Activated CD8-positive, alpha-beta memory T cell treated with anti-CD3 and anti-CD28 coated beads, Interleukin-2, amount 50 U/mL, for 24 hours (primary cell): ENCODE measurements around the gene NMNAT2.
"Not testable (repeated sequence)": the region's sequence is repeated elsewhere in the genome, so short reads cannot be mapped to it uniquely, and the experiment has no call there.

Experiments
- DNase-seq: peaks from one replicate; pipeline ENCODE4 v3.0.0-alpha.2; 2020; ENCODE audit errors: extremely low read depth

The NMNAT2 gene

DNA sequence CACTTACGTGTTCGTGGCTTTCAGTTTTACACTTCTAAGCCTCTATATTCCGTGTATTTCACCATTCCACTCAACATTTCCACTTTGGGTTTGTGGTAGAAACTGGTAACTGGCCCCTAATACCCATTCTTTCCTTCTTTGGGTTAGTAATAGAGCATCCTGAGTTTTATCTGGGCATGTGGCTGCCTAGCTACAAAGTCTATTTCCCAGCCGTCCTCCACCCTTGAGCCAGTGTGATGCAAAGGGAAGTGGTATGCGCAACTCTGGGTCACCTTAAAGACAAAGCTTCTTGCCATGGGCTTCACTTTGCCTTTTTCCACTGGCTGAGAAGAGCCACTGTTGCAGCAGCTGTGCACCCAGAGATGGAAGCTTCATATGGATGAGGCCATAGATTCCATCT, 158.3 kb downstream of the NMNAT2 start:
- no peak for DNase-seq

DNA sequence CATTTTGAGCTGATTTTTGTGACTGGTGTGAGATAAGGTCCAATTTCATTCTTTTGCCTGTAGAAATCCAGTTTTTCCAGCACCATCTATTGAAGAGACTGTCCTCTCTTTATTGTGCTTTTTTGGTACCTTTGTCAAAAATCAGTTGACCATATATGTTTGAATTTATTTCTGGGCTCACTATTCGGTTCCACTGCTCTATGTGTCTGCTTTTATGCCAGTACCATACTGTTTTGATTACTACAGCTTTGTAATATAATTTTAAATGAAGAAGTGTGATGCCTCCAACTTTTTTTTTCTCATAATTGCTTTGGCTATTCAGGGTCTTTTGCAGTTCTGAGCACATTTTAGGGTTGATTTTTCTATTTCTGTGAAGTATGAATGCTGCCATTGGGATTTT, 163.1 kb downstream of the NMNAT2 start:
- DNase-seq: no peak

DNA sequence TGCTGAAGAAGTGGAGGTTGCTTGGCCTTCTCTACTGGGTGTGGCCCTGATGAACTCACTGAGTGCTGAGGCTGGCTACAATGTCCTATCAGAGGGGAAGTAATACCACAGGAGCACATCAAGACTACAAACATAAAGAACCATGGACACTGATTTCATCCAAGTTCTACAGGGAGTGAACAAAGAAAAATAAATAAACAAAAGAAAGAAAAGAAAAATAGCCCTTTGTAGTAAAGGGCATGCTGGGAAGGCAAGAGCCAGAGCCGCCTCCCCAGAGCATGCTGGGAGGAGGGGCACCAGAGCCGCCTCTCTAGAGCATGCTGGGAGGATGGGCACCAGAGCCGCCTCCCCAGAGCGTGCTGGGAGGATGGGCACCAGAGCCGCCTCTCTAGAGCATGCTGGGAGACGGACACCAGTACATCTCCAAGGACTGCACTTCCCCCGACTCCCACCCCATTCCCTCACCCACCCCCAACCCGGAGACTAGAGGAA, 166.2 kb downstream of the NMNAT2 start:
- DNase-seq: no peak

DNA sequence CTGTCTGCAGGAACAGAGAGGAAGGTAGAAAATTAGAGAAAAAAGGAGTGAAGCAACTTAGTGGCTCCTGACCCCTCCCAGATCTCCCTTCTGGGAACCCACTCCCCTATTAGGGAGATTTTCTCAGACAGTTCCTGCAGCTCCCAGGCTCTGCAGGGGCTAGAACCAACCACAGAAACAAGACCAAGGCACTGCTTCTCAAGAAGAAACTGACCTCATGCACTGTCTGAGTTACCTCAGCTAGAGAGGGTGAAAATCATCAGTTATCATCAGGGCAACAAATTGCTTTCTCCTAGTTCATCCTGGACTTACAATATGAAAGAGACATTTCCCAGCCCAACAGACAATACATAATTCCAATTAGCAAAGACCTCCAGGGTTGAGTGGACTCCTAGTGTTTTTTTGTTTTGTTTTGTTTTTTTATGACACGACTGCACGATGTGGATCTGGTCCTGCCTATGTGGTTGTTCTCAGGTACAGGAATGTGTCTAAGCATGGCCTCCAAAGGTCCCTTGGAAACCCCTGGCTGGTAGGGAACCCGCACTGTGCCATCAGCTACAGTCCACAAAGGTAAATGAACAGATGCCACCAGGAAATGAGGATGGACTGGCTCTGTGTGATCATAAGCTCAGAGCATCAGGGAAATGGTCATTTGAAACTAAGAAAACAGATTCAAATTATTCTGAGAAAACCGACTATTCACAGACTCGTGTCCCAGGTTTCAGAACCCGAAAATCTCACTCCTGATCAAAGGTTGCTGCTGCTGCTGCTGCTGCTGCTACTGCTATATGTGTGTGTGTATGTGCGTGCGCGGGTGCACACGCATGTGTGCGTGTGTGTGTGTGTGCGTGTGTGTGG, 166.8 kb downstream of the NMNAT2 start:
- no peak for DNase-seq

DNA sequence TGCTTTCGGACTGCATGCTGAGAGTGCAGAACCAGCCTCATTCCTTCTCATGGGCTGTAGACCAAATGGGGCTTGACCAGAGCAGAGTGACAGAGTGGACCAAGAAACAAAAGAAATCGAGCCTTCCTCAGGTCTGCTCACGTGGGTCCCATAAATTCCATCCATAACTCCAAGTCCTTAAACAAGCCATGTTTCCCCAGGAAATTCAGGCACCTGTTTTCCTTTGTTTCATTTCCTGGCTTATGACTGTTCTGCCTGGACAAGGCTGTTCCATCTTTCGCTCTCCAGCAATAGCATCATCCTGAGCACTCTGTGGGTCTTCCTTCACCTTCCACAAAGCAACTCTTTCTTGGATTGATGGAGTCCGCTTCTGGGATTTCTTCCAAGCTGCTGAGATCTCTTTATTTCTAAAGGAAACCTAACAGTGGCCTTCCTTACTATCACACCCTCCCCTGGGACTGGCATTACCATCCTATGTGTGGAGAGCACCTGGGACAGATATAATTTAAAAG, 168.2 kb downstream of the NMNAT2 start:
- DNase-seq: no peak

DNA sequence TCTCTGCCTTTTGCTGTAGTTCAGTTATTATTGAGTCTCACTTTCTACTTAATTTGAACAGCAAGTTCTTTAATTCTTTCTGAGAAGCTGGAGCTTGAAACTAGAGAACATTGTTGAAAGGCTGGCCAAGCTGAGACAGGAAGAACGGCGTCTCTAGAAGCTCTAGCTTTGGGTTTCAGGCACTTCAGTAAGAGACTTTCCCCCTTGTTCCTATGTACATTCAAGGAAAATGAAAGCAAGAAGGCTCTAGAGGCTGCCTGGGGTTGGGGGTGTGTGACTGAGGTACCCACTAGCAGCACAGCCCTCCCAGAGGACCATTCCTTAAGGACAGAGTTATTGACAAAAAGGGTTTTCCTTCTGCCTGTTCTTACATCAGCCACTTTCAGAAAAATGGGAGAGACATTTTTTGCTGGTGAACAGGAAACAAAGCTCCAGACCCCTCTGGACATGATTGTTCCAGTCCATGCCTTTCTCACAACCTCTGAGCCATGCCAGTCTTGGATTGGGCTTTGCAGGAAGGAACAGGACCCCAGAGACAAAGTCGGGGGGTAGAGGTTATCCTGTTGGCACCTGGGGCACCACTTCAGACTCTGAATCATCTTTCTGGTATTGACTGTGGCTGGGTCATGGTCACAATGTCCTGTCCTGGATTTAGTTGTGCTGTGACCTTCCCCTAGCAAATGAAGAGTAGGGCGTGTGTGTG, 169.0 kb downstream of the NMNAT2 start:
- DNase-seq: no peak

DNA sequence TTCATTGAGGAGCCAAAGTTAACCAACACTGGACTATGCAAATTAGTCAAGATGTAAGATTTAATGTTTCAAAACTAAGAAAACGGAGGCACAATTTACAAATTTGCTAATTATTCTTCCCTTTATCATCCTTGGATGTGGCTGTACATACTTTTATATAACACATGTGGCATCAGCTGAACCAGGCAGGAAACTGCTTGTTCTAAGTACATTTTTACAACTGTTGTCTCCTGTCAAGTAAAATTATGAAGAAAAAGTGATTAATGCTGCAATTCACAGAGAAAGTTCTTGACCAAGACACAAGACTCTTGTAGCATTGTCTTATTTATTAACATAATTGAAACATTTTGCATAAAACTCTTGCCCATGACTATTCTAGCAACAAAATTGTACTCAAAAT, 170.2 kb downstream of the NMNAT2 start:
- DNase-seq: no peak

DNA sequence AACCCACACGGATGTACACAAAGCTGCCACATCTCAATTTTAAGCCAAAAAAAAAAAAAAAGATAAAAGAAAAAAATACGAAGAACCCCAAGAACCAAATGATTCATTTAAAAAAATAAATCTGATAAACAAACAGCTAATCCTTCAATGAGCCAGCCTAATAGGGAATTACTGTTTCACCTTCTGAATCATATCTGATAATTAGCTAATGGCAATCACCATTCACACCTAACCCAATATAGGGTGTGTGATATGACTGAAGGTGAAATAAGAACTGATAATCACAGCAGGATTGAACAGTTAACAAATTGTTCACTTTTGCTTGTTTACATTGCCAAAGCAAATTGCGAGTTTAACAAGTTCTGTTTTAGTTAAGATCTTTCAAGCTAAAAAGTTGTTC, 170.7 kb downstream of the NMNAT2 start:
- no peak for DNase-seq

DNA sequence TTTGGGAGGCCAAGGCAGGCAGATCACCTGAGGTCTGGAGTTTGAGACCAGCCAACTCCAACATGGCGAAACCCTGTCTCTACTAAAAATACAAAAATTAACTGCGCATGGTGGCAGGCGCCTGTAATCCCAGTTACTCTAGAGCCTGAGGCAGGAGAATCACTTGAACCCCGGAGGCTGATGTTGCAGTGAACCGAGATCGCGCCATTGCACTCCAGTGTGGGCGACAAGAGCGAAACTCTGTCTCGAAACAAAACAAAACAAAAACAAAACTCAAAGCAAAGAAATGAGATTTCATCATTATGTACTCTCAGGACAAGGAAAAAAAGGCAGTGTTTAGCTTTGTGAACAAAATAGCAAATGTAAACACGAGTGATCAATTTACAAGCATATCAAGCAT, 171.1 kb downstream of the NMNAT2 start:
- DNase-seq: no peak

DNA sequence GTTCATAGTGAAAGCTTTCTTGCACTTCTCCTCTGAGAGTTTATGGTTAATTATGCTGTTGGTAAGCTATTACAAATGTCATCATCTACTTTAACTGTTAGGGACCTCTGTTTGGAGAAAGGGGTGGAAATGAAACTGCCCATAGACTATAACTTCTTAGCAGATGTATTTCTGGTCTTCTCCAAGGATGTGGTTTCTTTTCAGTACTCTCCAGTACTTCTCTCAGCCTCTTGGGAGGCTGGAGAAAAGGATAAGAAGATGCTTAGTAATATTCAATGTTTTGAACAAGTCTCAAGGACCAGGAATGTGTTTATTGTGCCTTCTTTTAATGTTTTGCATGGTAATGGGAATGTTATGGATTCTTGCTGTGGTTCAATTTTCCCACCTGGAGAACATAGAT, 171.7 kb downstream of the NMNAT2 start:
- DNase-seq: no peak

DNA sequence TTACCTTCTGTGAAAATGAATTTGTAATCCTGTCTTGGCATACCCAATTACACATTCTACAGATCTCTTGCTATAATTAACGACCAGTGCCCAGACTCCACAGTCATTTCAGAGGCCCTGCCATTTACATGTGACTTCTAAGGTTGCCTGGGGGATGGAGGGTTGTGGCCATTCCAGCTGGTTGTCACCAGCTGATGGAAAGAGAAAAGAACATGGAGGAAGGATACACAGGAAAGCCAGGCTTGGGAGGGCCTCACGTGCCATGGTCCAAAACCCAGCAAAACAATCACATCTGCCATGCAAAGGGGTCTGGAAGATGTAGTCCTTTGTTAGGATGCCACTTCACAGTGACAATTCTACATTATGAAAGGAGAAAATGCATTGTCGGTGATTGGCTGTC, 172.8 kb downstream of the NMNAT2 start:
- DNase-seq: no peak

DNA sequence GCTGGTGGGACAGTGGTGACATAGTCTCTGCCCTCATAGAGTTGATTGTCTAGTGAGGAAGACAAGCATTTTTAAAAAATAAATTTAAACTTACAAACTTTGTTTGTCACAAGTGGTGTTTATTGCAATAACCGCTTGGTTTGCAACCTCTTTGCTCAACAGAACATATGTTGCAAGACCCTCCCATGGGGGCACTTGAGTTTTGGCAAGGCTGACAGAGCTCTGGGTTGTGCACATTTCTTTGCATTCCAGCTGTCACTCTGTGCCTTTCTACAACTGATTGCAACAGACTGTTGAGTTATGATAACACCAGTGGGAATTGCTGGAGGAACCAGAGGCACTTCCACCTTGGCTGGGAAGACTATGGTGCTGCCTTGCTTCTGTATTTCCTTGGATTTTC, 173.7 kb downstream of the NMNAT2 start:
- DNase-seq: no peak

DNA sequence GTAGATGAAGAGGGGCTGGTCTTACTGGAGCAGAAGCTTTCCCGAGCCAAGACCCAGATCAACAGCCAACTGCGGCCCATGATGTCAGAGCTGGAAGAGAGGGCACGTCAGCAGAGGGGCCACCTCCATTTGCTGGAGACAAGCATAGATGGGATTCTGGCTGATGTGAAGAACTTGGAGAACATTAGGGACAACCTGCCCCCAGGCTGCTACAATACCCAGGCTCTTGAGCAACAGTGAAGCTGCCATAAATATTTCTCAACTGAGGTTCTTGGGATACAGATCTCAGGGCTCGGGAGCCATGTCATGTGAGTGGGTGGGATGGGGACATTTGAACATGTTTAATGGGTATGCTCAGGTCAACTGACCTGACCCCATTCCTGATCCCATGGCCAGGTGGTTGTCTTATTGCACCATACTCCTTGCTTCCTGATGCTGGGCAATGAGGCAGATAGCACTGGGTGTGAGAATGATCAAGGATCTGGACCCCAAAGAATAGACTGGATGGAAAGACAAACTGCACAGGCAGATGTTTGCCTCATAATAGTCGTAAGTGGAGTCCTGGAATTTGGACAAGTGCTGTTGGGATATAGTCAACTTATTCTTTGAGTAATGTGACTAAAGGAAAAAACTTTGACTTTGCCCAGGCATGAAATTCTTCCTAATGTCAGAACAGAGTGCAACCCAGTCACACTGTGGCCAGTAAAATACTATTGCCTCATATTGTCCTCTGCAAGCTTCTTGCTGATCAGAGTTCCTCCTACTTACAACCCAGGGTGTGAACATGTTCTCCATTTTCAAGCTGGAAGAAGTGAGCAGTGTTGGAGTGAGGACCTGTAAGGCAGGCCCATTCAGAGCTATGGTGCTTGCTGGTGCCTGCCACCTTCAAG, 174.8 kb downstream of the NMNAT2 start:
- DNase-seq: no peak

DNA sequence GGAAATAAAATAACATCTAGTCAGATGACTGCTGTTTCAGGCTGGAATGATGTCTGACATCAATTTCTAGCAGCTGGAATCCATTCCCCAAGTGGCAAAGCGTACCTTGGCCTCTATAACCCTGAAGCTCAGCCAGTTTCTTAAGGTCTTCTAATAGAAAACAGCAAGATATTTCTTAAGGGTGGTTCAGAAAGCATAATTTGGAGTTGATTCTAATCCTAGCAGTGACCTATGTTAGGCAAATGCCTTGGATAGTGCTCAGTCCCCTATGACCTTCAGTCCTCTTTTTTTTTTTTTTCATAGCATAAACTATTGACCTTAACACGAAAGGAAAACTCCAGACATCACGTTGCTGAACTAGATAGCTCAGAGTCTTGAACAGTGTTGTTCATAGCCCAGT, 175.6 kb downstream of the NMNAT2 start:
- DNase-seq: no peak

DNA sequence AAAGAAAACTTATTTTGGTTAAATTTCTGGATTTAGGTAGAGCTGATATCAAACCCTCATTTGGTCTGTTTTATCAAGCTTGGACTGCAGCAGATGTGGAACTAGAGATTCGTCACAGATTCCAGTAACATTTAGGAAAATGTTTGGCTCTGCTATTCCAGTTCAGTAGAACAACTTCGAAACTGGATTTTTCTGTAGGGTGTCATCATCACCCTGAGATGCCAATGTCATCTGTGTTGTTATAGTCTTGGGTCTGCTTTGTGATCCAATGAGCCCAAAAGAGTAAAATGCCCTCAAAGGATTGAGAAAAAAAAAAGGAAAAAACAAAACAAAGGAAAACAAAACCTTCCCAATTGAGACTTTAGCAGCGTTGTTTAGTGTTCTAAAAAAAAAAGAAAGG, 176.7 kb downstream of the NMNAT2 start:
- DNase-seq: no peak

DNA sequence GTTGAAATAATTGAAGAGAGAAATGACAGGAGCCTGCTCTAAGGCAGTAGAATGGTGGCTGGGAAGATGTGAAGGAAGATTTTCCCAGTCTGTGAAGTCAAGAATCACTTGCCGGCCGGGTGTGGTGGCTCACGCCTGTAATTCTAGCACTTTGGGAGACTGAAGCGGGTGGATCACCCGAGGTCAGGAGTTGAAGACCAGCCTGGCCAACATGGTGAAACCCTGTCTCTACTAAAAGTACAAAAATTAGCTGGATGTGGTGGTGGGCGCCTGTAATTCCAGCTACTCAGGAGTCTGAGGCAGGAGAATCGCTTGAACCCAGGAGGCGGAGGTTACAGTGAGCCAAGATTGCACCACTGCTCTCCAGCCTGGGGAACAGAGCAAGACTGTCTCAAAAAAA, 177.3 kb downstream of the NMNAT2 start:
- DNase-seq: not testable (repeated sequence)

DNA sequence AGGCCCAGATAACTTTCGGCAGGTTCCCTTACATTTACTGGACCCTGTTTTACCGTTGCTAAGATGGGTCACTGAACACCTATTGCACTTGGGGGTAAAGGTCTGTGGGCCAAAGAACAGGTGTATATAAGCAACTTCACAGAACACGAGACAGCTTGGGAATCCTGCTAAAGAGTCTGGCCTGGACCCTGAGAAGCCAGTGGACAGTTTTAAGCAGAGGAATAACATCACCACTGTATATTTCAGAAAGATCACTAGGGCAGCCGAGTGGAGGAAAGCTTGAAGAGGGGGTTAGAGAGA, 177.7 kb downstream of the NMNAT2 start:
- no peak for DNase-seq

DNA sequence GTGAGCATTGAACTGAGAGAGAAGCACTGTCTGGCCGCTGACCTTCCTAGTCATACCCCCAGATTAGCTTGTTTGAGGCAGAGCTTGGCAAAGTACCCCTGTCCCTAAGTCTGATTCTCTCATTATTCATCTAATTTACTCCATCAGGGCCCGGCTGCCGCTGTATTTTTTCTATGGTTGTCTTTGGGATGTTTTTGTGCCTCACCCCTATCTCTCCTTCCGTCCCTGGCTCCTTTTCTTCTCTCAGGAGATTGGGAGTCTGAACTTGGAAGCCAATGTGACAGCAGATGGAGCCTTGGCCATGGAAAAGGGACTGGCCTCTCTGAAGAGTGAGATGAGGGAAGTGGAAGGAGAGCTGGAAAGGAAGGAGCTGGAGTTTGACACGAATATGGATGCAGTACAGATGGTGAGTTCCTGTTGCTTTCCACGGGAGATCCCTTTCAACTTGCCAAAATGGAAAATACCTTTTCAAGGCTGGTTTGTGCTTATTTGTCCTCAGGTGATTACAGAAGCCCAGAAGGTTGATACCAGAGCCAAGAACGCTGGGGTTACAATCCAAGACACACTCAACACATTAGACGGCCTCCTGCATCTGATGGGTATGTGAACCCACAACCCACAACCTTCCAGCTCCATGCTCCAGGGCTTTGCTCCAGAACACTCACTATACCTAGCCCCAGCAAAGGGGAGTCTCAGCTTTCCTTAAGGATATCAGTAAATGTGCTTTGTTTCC, 178.2 kb downstream of the NMNAT2 start:
- DNase-seq: no peak

DNA sequence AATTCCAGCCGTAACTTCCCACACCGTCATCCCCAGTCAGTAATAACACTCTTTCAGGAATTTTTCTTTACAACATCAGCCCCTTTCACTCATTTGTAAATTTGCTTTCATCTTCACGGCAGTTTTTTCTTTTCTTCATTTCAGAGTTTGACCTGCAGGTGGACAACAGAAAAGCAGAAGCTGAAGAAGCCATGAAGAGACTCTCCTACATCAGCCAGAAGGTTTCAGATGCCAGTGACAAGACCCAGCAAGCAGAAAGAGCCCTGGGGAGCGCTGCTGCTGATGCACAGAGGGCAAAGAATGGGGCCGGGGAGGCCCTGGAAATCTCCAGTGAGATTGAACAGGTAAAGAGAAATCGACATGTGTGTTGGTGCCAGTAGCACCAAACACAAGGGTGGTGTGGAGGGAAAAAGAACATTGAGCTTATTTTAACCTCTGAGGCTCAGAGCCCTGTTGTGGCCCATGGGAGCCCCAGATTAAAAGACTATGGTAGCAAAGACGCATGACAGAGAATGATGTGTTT, 178.9 kb downstream of the NMNAT2 start:
- no peak for DNase-seq

DNA sequence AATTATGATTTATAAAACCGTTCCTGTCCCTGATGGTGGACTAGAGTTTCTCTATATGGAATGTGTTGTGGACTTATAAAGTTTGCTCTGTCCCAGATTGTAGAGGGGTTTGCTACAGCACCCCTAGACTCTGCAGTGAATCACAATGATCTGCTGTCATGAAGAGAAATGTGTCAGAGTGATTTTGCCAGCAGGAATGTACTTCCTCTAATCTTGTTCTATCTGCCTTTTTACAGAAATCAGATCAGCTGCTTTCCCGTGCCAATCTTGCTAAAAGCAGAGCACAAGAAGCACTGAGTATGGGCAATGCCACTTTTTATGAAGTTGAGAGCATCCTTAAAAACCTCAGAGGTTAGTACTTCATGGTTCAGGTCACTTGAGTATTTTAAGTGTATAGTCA, 180.1 kb downstream of the NMNAT2 start:
- DNase-seq: no peak

DNA sequence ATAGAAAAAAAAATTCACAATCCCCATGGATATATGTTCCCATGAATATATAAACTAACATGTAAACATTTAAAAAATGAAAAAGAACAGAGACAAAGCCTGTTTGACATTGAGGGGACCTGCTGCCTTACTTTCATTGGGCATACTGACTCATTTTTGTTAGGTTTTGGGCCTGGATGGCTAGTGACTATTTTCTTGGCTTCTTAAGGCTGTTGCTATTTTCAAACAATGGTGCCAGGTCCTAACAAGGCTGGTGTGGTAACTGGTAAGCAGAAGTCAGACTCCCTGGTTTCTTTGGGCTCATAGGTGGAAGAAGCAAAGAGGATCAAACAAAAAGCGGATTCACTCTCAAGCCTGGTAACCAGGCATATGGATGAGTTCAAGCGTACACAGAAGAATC, 181.1 kb downstream of the NMNAT2 start:
- no peak for DNase-seq
